GM12875 (cell line): ENCODE data around the gene THAP10.
A peak's percentile ranks its signal among the peaks of the same experiment; 100 is the strongest.

Source experiments
- H3K4me3 ChIP-seq: one replicate; pipeline ENCODE4 v1.5.1; 2011; ENCODE audit warnings: low read depth, low read length, control low read depth
- CTCF ChIP-seq: IDR thresholded peaks from 2 replicates; pipeline ENCODE4 v1.5.1; 2011; ENCODE audit warnings: low read depth, mild to moderate bottlenecking, control low read depth, inconsistent platforms, low read length, moderate library complexity, borderline replicate concordance; ENCODE audit not compliant: insufficient read depth

THAP10 gene

GRCh38 chr15:70853318-70853972 is 38.8 kb downstream of the THAP10 start:
- peak overlapping the region; percentile 56 for H3K4me3 ChIP-seq
- no peak for TF ChIP-seq CTCF

DNA sequence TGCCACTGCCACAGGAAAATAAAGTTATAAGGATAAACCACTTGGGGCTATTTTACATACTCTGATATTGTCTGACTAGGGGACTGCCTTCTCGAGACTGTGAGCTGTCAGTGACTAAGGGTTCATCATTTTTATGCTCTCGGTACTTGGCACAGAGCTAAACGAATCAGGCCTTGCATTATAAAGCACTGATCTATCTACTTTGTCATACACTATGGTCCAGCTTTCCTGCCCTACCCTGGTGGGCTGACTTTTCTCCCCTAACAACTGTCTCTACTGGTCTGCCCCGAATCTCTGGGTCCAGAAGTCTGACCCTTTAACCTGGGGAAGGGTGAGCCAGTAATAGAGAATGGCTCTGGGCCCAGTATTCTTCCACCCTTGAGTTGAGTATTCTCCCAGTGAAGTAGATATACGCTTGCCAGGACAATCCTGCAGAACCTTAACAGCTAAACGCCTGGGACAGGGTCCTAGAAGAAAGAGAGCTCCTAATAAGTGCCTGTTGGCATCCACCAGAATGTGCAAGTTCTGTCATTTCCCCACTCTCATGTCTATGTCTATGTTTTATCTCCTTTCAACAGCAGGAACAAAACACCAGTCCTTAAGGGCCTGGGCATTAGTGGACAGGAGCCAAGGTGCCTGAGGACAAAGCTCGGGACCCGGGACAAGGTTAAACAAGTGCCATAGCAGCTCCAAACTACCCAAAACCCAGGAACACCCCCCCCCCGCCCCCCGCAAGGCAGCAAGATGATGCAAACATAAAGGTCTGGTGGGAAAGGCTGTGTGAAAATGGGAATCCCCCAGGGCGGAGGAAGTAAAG is 39.5 kb downstream of the THAP10 start:
- H3K4me3 ChIP-seq = peak overlapping the region; percentile 56

GRCh38 chr15:70851889-70852288 is 40.3 kb downstream of the THAP10 start:
- no peak for TF ChIP-seq CTCF
- H3K4me3 ChIP-seq = no peak overlapping the region

More for the DNA sequence above, 39.5 kb downstream of the THAP10 start:
- no peak for TF ChIP-seq CTCF

GRCh38 chr15:70845602-70846360 is 46.5 kb downstream of the THAP10 start:
- no peak overlapping the region for H3K4me3 ChIP-seq
- TF ChIP-seq CTCF = no peak

DNA sequence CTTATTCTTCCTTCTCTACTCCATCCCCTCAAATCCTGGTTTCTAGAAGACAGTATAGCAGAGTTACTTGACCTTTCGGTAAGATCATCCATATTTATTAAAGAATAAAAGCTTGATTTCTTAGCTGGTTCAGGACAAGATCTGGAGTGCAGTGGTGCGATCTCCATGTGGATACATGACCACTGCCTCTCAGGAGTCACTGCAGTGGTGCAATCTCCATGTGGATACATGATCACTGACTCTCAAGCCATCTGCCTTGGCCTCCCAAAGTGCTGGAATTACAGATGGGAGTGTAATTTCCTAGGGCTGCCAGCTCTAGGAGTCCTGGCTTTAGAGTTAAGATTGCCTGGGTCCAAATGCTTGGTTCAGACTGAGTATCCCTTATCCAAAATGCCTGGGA is 54.8 kb downstream of the THAP10 start:
- TF ChIP-seq CTCF = no peak
- H3K4me3 ChIP-seq = no peak overlapping the region

- no peak for TF ChIP-seq CTCF
- H3K4me3 ChIP-seq = no peak overlapping the region
These were observed 56.4 kb downstream of the THAP10 start for GRCh38 chr15:70835841-70836240.
